ENCODE data around the gene TMPRSS13. TPM values are rescaled to one million over a fixed set of nuclear protein-coding genes. Genes with fewer than 3 reads are reported as not detected.

Gene TMPRSS13
- total and polyA plus RNA-seq, 9 of the 15 experiments (the other 6 are each of a cell fraction or from before 2014, with no cell fraction given) = 0.11 to 0.29 (median 0.15) TPM

DNA sequence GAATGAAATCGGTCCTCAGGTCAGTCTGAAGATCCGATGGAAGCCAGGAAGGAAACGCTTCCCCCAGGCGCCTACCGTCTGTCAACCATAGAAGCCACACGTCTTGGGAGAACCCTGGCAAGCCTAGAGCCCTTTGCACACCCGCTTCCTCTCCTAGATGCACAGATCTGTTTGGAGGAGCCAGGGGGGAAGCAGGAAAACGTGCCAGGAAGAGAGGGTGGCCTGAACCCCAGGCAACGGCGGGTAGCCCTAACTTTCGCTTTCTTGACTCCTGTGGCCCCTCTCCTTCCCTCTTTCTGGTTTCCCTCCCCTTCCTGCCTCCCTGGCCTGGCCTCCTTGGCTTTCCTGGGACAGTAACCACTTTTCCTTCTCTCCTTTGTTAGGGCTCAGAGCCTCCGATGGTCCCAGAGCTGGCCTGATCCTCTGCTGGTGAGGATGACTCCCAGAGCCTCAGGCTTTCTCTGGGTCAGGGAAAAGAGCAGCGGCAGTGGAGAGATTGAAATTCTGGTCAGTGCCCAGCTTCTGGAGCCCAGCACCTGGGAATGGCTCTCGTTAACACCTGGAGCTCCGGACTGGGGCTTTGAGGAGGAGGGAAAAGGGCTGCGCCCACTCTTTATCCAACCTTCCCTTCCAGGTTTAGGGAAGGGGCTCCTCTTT, 54.8 kb downstream of the TMPRSS13 start:
- CTCF ChIA-PET (ENCODE audit: low intra/inter-chr PET ratio) = no interaction called here
- H3K9me1 ChIP-seq (ENCODE audit: control insufficient read depth, insufficient read depth, low read length) = no peaks in the 10 kb centered on the region
- peaks cover 13% of the 10 kb centered on the region for H4K20me1 ChIP-seq (replicated peaks; ENCODE audit: control insufficient read depth, insufficient read depth, low read length)
- POLR2A ChIA-PET = no interaction called here
- no peak for TF ChIP-seq RREB1 (CRISPR knock-in tag; IDR thresholded peaks at IDR 0.05)
- TF ChIP-seq NCOA1 (IDR thresholded peaks at IDR 0.05; ENCODE audit: low read depth) = no peak
- no peak for TF ChIP-seq ZFP1 (CRISPR knock-in tag; IDR thresholded peaks at IDR 0.05)
- TF ChIP-seq PURB (CRISPR knock-in tag; IDR thresholded peaks at IDR 0.05; ENCODE audit: low read depth) = no peak
- TF ChIP-seq, protein P1, sequence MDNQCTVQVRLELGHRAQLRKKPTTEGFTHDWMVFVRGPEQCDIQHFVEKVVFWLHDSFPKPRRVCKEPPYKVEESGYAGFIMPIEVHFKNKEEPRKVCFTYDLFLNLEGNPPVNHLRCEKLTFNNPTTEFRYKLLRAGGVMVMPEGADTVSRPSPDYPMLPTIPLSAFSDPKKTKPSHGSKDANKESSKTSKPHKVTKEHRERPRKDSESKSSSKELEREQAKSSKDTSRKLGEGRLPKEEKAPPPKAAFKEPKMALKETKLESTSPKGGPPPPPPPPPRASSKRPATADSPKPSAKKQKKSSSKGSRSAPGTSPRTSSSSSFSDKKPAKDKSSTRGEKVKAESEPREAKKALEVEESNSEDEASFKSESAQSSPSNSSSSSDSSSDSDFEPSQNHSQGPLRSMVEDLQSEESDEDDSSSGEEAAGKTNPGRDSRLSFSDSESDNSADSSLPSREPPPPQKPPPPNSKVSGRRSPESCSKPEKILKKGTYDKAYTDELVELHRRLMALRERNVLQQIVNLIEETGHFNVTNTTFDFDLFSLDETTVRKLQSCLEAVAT (IDR thresholded peaks at IDR 0.05) = no peak
- TF ChIP-seq ZNF23 (CRISPR knock-in tag; IDR thresholded peaks at IDR 0.05) = no peak
- TF ChIP-seq NR3C1 (CRISPR knock-in tag; IDR thresholded peaks at IDR 0.05) = no peak
- TF ChIP-seq PTBP1 (IDR thresholded peaks at IDR 0.05; ENCODE audit: low read depth, low read length) = no peak
- no peak for TF ChIP-seq TSC22D4 (tag; IDR thresholded peaks at IDR 0.05)
- no peak for TF ChIP-seq GTF2E2 (tag; IDR thresholded peaks at IDR 0.05)
- TF ChIP-seq ZBTB17 (CRISPR knock-in tag; IDR thresholded peaks at IDR 0.05) = no peak
- TF ChIP-seq NRF1 (conservative IDR thresholded peaks at IDR 0.05 in 1 of 2, IDR thresholded peaks at IDR 0.05 in 1 of 2) = no peak
- no peak for TF ChIP-seq SMARCA5 (IDR thresholded peaks at IDR 0.05)
- no peak for TF ChIP-seq MECOM (CRISPR knock-in tag; IDR thresholded peaks at IDR 0.05)
- no peak for TF ChIP-seq MAX (CRISPR knock-in tag; IDR thresholded peaks at IDR 0.05)
- DNase-seq (ENCODE audit: extremely low read depth in 1 of 4, low spot score in 3 of 4) = no peak
- no peaks in the 10 kb centered on the region for H3K9me3 ChIP-seq (replicated peaks; ENCODE audit: control insufficient read depth, insufficient read depth, low read depth, low read length)
- no peaks in the 10 kb centered on the region for H3K79me2 ChIP-seq (ENCODE audit: control insufficient read depth, insufficient read depth, low read length)
- no peak overlapping the region for H3K4me3 ChIP-seq
- peaks cover 0 to 11% of the 10 kb centered on the region in 2 experiments; a peak in 2 of 5 replicates for H3K4me1 ChIP-seq (replicated peaks in 1 of 2; ENCODE audit: control insufficient read depth in 2 of 2, insufficient read depth in 2 of 2, low read length in 2 of 2)
- WGBS (ENCODE audit: insufficient coverage, low coverage, missing lambda C conversion rate) = 3% methylated on average over 15 of the region's 16 CpGs
- H3K36me3 ChIP-seq (ENCODE audit: control insufficient read depth, insufficient read depth, low read length) = no peaks in the 10 kb centered on the region
- H3K9ac ChIP-seq (ENCODE audit: insufficient read depth in 1 of 2, low read depth in 2 of 2, low read length in 2 of 2) = no peak overlapping the region
- H3K27me3 ChIP-seq (ENCODE audit: control insufficient read depth in 2 of 2, insufficient read depth in 2 of 2, low read length in 2 of 2) = peaks cover 72 to 97% of the 10 kb centered on the region in 2 experiments
- H3K4me2 ChIP-seq (ENCODE audit: insufficient read depth, low read length) = no peak overlapping the region
- in situ Hi-C loops (cut with MboI) = no loop called here
- no peak for FAIRE-seq
- no peak overlapping the region for H2AFZ ChIP-seq (ENCODE audit: low read depth, low read length)
- no peak for ATAC-seq
- intact Hi-C loops (cut with micrococcal nuclease) = no loop called here
- BruUV-seq (replicated peaks) = no TSS peak
- H3K27ac ChIP-seq (ENCODE audit: extremely low read depth, low read depth, low read length) = no peak overlapping the region

All from K562 (cell line).